ENCODE measurements around the gene ANO9.

Gene ANO9, protein sequence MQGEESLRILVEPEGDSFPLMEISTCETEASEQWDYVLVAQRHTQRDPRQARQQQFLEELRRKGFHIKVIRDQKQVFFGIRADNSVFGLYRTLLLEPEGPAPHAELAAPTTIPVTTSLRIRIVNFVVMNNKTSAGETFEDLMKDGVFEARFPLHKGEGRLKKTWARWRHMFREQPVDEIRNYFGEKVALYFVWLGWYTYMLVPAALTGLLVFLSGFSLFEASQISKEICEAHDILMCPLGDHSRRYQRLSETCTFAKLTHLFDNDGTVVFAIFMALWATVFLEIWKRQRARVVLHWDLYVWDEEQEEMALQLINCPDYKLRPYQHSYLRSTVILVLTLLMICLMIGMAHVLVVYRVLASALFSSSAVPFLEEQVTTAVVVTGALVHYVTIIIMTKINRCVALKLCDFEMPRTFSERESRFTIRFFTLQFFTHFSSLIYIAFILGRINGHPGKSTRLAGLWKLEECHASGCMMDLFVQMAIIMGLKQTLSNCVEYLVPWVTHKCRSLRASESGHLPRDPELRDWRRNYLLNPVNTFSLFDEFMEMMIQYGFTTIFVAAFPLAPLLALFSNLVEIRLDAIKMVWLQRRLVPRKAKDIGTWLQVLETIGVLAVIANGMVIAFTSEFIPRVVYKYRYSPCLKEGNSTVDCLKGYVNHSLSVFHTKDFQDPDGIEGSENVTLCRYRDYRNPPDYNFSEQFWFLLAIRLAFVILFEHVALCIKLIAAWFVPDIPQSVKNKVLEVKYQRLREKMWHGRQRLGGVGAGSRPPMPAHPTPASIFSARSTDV

DNA sequence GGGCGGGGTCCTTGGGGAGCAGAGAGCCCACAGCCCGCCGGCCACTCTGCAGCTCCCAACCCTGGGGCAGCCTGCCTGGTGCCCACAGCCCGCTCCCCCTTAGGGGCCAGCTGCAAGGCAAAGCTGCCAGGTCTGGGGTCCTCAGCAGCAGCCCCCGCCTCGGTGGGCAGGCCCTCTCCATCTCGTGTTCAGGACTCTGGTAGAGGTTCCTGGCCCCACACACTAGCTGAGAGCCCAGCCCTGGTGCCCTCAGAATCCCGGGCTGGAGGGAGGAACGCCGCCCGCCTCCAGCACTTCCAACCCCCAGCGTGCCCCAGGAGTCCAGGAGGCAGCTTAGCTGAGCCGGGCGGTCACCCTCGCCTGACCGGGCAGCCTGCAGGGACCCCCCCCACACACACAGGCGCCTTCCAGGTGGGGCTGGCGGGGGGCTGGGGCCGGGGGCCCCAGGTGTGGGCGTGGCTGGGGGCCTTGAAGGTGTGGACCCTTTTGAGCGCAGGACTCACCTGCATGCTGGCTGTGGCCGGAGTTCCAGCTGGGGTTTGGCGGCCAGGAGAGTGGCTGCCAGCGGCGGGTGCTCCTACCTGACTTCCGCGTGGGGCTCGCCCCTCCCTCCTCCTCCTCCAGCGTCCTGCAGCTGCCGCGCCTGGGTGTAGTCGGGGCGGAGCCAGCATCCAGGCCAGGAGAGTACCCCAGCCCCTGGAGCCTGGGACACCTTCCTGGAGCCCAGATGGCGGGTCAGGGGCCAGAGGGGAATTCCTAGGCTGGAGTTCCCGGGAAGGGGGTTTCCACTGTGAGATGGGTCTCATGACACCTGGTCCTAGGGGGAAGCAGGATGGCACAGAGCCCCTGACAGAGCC, at the start of gene ANO9:
Gene ANO9, minus strand, starts transcription at position 594 of the 857 bp plus-strand sequence. Its CDS starts 85 bp downstream, at position 509.
- DNase-seq, result peak; percentile 79

DNA sequence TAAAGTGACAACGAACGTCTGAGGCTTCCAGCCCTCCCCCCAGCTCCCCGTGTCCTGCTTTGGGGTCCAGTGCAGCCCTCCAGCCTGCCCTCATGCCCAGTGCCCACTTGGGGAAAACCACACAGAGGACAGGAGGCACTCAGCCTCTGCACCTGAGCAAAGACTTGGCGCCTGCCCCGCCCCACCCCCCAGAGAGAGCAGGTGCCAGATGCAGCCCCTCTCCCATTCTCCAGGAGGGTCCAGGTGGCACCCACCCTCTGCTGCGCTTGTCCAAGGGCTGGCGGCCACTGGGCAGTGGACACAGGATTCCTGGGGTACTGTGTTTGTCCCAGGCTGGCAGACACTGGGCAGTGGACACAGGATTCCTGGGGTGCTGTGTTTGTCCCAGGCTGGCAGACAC, 49.5 kb upstream of the ANO9 start:
- DNase-seq, result no peak

DNA sequence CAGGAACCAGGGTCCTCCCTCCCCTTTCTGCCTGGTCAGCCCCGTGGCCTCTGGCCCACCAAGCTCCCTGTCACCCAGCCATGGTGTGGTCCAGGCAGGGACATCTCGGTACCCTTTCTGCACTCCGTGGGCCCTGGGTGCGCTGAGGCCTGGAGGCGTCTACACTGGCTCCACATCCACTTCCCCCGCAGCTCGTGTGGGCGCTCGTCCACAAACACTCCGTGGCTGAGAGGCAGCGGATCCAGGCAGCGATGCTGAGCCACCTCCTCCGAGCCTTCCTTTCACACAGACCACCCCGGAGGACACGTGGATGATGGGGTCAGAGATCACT, 49.1 kb upstream of the ANO9 start:
- no peak for DNase-seq

DNA sequence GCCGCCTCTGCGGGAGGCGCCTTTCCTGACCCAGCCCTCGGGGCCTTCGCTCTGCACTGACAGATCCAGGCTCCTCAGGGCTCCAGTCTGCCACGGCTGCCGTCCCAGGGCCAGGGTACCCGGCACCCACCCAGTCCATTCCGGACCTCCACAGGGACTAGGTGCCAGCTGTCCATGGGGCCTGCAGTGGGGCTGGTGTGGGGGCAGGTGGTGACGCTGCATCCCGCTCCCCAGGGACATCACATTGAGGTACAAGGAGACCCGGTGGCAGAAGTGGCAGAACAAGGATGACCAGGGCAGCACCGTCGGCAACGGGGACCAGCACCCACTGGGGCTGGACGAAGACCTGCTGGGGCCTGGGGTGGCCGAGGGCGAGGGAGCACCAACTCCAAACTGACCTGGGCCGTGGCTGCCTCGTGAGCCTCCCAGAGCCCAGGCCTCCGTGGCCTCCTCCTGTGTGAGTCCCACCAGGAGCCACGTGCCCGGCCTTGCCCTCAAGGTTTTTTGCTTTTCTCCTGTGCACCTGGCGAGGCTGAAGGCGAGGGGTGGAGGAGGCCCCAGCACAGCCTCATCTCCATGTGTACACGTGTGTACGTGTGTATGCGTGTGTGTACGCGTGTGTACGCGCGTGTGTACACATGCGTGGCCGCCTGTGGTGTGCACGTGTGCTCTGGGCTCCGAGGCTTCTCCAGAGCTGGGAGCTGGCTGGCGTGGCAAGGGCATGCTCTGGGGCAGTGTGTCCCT, 48.5 kb upstream of the ANO9 start:
- DNase-seq, result no peak

DNA sequence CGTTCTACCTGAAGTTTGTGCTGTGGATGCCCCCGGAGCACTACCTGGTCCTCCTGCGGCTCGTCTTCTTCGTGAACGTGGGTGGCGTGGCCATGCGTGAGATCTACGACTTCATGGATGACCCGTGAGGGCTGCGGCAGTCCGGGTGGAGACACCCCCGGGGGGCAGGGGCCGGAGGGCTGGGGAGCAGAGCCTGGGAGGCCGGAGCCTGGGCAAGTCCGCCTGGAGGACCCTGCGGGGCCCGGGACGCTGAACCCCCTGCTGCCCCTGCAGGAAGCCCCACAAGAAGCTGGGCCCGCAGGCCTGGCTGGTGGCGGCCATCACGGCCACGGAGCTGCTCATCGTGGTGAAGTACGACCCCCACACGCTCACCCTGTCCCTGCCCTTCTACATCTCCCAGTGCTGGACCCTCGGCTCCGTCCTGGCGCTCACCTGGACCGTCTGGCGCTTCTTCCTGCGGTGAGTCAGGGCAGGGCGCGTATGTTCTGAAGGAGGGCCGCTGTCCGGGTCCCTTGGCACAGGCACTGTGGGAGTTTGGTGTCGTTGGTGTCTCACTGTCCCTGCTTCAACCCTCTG, 47.9 kb upstream of the ANO9 start:
- no peak for DNase-seq

DNA sequence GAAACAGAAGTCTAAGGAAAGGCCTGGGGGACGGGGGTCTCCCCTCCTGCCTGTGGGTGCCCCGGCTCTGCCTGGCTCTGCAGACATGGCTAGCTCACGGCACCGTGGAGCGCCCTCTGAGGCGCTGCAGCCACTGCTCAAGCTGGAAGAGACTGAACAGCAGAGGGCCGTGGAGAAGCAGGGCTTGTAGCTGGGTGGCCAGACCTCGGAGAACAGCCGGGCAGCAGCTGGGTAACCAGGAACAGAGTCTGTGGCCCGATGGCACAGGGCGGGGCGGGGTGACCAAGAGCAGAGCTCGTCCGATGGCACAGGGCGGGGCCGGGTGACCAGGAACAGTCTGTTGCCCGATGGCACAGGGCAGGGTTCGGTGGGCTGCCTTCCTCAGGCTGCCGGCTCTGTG, 47.2 kb upstream of the ANO9 start:
- no peak for DNase-seq

DNA sequence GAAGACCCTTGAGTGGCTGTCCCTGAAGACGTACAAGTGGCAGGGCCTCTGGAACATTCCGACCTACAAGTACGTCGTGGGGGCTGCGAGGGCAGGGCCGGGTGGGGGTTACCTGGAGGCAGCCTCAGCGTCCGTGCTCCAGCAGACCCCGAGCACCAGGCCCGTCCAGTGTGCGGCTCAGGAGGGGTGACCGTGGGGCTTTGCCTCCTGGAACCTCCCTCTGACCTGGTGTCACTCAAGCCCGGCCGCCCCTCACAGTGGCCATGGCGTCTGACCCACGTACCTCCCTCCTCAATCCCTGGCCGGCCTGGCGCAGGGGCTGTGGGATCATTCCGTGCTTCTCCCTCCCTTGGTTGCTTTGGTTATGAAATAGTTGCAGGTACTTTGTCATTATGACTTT, 46.8 kb upstream of the ANO9 start:
- no peak for DNase-seq

DNA sequence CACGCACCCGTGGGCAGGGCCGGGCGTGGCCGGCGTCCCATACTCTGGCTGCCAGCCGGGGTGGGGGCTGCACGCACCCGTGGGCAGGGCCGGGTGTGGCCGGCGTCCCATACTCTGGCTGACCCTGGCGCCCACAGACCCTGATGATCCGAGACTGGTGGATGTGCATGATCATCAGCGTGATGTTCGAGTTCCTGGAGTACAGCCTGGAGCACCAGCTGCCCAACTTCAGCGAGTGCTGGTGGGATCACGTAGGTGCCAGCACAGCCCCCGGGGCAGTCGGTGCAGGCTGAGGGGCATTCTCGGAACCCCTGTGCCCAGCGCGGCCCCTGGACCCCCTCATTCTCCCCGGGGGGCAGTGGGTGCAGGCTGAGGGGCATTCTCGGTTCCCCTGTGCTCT, 46.3 kb upstream of the ANO9 start:
- no peak for DNase-seq

DNA sequence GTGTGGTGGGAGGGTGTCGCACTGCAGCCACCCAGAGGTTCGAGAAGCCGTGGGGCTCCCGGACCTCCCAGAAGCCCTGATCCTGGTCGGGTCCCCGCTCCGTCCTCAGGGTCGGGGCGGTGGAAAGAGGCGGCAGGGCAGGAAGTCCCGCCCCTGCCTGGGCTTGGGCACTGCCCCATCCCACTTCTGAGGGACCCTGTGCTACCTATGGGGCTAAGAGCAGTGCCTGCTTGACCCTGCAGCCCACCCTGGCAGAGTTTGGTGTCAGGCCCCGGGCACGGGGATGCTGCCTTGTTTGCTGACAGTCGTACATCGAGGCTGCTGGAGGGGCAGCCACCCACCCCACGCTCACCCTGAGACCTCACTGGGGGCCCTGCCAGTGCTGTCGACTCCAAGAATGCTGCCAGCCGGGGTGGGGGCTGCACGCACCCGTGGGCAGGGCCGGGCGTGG, 45.8 kb upstream of the ANO9 start:
- DNase-seq, result no peak

DNA sequence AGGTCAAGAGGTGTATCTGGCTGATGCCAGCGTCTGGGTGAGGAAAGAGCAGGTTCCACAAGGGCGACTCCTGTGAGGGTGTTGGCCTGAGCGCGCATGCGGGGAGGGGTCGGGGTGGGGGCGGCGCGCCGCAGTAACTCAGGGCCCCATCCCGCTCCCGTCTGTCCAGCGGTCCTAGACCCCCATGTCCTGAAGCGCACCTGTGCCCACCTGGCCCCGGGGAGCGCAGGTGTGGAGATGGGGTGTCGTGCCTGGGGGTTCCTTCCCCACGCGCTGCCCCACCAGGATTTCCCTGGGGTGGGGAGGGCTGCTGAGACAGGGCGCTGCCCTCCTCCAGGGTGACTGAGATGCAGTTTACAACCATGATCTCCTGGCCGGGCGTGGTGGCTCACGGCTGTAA, 44.4 kb upstream of the ANO9 start:
- no peak for DNase-seq

DNA sequence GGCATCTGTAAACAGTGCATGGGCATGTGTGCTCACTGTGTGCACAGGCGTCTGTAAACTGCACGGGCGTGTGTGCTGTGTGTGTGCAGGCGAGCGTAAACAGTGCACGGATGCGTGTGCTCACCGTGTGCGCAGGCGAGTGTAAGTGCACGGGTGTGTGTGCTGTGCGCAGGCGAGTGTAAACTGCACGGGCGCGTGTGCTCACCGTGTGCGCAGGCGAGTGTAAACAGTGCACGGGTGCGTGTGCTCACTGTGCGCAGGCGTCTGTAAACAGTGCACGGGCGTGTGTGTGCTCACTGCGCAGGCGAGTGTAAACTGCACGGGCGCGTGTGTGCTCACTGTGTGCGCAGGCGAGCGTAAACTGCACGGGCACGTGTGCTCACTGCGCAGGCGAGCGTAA, 42.8 kb upstream of the ANO9 start:
- DNase-seq, result no peak

DNA sequence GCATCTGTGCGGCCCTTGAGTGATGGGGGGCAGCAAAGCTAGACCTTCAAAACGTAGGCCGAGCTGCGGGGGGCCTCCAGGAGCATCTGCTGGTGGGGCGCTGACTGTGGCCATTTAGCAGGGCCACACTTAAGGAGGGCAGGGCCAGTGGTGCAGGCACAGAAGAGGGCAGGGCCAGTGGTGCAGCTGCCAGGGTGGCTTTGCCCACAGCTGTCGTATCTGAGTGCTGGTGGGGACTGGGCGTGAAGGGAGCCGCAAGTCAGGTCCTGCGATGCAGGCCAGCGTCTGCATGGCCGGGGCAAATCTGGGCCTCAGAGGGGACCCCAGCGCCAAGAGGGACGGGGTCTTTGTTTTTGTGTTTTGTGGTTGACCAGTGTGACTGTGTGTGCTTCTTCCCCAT, 37.5 kb upstream of the ANO9 start:
- no peak for DNase-seq

DNA sequence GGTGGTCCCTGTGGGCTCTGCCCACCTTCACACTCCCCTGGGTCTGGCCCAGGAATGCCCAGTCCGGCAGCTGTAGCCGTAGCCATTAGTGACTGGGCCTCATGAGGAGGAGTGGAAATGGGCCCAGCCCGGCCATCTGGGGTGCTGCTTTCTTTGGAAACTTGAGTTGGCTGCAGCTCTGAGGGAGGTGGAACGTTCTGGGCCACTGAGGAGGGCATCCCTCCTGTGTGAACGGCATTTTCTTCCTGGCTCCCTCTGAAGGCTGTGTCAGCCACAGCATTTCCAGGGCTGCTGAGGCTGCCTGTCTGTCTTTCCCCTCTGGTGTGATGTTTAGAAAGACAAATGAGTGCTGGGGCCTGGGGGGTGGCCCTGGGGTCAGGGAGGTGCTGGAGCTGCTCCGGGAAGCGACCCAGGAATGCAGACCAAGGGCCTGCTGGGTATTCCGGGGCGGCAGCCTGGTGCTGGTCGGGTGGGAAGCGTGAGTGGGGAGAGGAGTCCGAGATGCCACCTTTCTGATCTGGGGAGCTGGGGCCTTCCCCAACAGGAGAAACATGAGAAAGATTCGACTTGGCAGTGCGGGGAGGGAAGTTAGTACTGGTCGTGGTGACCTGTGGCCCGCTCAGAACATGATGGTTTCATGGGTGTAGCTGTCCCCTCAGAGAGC, 35.4 kb upstream of the ANO9 start:
- DNase-seq, result no peak

DNA sequence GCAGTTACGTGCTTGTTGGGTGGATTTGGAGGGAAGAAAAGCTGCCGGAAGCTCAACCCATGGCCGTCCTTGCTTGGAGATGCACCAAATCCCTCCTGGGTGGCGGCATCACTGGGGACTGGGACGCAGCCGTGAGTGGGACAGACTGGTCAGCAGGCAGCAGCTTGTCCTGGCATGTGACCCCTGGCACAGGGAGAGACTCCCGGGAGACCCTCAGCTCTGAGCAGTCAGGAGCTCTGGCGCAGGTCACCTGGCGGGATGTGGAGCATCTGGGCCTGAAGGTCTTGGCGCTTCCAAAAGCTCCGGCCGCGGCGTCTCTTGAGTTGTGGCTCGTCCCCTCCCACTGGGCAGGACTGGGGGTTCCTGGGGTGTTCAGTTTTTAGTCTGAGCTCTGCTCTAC, 34.6 kb upstream of the ANO9 start:
- DNase-seq, result no peak

DNA sequence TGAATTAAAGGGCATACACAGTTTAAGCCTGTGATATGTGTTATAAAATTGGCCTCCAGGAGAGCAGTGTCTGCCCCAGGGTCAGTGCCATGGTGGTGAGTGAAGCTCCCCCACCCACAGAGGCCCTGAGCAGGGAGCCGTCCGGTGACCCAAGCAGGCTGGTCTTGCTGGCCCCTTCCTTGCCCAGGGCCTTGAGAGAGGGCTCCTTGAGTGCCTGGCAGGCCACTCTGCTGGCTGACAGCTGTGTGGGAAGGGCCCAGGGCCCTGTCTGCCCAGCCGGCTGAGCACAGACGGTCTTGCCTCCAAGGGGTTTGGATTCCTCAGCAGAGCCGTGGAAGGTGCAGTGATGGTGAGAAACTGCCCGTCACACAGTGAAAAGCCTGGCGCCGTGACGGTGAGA, 34.1 kb upstream of the ANO9 start:
- no peak for DNase-seq

DNA sequence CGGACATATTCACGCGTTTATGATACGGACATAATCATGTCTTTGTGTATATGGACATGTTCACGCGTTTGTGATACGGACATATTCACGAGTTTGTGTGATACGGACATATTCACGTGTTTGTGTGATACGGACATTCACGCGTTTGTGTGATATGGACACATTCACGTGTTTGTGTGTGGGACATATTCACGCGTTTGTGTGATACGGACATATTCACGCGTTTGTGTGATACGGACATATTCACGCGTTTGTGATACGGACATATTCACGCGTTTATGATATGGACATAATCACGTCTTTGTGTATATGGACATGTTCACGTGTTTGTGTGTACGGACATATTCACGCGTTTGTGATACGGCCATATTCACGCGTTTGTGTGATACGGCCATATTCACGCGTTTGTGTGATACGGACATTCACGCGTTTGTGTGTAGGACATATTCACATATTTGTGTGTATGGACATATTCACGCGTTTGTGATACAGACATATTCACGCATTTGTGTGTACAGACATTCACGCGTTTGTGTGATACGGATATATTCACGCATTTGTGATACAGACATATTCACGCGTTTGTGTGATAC, 33.2 kb upstream of the ANO9 start:
- DNase-seq, result no peak

DNA sequence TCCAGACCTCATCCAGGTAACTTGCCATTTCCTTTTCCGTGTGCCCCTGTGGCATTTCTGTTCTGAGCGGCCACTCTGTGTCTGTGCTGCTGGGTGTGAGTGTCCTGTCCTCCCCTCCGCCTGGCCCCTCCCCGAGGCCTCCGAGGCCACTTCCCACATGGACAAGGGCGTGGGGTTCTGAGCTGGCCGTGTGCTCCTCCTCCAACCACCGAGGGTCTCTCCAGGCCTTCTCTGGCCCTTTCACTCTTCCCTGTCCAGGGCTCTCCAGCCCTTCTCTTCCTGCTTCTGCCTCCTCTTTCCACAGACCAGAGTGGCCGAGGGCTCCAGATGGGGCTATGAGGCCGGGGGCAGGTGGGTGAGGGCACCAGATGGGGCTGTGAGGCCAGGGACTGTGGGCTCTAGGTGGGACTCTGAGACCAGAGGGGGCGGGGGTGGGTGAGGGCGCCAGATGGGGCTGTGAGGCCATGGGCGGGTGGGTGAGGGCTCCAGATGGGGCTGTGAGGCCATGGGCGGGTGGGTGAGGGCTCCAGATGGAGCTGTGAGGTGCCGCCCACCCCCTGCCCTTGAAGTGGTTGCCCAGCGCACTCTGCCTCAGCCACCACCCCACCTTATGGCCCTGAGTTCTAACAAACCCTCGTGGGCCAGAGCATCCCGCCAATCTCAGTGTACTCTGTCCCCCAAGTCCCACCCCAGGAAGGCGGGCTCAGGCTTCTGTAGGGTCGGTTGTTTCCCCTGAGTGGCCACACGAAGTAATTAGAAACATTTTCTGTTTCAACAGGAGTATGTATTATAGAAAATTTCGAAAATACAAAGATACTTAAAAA, 32.4 kb upstream of the ANO9 start:
- DNase-seq, result no peak

DNA sequence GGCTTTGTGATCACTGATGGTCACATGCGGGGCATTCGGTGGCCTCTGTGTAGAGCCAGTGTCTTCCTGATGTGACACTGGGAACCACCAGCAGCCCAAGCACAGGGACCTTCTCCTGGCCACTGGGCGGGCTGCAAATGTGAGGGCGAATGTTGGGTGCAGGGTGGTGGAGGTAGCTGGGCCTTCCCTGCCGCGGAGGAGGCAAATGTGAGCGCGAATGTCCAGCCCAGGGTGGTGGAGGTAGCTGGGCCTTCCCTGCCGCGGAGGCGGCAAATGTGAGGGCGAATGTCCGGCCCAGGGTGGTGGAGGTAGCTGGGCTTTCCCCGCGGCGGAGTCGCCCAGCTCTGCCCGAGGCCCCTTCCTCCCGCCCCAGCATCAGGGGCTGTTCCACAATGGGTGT, 31.6 kb upstream of the ANO9 start:
- DNase-seq, result no peak

DNA sequence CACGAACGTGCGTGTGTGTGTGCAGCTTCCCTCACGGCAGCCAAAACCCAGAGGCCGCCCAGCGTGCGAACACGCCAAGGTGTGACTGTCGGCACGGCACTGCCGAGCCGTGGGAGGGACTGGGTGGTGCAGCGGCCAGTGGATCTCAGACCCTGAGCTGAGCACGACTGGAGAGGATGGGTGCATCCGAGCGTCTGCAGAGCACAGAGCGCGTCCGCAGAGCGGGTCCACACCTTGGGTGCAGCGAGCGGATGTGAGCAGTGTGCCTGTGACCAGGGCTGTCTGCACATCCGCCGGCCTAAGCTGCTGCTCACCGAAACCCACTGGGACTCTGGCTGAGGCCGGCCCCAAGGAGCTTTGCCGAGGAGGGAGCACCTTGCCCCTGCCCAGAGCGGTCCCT, 31.0 kb upstream of the ANO9 start:
- no peak for DNase-seq

DNA sequence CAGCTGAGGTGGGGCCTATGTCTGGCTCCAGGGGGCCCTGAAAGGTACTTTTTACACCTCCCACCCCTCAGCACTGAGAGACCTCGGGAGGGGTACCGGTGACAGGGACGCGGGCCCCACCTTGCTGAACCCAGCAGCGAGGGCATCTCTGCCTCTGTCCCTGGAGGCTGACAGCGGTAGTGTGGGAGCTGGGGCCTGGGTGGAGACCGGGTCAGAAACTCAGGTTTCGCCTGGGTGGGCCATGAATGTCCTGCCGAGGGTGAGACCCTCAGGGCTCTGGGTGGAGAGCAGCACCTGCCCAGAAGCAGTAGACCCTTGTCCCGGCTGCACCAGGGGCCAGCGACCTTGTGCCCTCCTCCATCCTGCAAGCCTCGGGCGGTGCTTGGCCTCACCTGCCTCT, 30.5 kb upstream of the ANO9 start:
- DNase-seq, result no peak
